Measurements from ENCODE around the gene FAM171A2.
"Not testable (repeated sequence)": the region's sequence is repeated elsewhere in the genome, so short reads cannot be mapped to it uniquely, and the experiment has no call there.

FAM171A2 gene

DNA sequence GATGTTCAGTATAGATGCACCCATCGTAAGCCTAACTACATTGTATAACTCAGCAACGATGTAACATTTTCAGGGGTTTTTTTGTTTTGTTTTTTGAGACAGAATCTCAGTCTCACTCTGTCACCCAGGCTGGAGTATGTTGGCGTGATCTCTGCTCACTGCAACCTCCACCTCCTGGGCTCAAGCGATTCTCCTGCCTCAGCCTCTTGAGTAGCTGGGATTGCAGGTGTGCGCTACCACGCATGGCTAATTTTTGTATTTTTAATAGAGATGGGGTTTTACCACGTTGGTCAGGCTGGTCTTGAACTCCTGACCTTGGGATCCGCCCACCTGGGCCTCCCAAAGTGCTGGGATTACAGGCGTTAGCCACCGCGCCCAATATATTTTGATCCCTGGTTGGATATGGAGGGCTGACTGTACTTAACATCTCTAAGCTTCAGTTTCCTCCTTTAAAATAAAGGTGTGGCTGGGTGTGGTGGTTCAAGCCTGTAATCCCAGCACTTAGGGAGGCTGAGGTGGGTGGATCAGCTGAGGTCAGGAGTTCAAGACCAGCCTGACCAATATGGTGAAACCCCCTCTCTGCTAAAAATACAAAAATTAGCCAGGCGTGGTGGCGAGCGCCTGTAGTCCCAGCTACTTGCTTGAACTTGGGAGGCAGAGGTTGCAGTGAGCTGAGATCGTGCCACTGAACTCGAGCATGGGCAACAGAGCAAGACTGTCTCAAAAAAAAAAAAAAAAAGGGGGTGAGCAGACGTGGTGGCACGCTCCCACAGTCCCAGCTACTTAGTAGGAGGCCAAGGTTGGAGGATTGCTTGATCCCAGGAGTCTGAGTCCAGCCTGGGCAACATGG, 16.2 kb downstream of the FAM171A2 start:
- not testable (repeated sequence) for DNase-seq (ENCODE audit: low spot score)

DNA sequence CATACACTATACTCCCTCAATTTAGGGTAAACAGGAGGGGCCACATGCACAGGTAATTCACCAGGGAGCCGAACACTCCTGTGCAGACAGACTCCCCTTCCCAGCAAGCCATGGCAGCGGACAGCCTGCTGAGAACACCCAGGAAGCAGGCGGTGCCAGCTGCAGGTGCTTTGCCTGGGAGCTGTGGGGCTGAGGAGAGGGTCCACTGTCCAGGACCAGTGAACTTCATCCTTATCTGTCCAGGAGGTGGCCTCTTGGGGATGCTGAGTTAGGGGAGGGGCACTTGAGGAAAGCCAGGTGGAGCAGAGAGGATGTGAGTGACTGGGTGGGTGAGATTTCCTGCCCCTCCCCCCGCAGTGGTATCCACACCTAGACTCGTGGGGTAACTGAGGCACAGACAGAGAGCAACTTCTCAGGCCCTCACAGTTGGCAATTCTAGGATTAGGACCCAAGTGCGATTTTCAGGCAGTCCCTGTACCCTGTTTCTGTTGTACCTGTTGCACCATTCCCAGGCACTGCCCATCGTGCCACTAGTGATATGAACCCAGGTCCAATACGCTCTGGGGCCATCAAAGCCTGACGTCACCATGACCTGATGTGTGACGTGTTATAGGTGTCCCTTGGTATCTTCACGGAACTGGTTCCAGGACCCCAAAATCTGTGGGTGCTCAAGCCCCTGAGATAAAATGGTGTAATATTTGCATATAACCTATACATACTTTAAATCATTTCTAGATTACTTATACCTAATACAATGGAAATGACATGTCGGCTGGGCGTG, 17.4 kb downstream of the FAM171A2 start:
- DNase-seq (ENCODE audit: low spot score) = no peak

DNA sequence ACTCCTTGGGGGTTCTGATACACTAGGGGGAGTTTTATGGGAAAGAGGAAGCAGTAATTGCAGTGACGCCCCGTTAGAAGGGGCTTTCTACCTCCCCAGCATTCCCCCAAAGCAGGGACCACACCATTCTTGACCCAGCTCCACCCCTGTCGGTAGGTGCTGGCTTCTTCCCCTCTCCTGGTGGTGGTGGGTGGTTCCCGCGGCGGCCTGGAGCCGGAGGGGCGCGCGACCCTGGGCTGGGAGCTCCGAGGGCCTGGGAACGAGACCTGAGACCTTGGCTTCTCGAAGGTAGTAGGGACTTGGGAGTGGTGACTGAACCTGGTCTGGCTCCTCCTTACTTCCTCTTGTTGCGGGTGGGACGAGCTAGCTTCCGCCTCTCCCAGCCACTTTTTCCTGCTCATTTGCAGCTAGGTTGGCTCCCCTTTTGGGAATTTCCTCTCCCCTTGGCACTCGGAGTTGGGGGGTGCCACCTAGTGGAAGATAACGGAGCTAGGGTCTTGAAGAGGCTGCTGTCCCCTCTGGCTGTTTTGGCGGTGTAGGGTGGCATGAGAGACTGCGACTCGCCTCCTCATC, 18.1 kb downstream of the FAM171A2 start:
- no peak for DNase-seq (ENCODE audit: low spot score)

DNA sequence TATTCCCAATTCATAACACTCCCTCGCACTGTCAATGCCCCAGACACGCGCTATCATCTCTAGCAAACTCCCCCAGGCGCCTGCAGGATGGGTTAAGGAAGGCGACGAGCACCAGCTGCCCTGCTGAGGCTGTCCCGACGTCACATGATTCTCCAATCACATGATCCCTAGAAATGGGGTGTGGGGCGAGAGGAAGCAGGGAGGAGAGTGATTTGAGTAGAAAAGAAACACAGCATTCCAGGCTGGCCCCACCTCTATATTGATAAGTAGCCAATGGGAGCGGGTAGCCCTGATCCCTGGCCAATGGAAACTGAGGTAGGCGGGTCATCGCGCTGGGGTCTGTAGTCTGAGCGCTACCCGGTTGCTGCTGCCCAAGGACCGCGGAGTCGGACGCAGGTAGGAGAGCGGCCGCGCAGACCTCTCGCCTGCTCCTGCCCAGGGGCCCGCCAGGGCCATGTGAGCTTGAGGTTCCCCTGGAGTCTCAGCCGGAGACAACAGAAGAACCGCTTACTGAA, 18.7 kb downstream of the FAM171A2 start, which contains the start of gene GRN:
GRN (plus strand) TSS at position 364 of the 515 bp plus-strand sequence. CDS start 3,863 bp downstream, outside the sequence.
- peak; percentile 95 for DNase-seq (ENCODE audit: low spot score)

DNA sequence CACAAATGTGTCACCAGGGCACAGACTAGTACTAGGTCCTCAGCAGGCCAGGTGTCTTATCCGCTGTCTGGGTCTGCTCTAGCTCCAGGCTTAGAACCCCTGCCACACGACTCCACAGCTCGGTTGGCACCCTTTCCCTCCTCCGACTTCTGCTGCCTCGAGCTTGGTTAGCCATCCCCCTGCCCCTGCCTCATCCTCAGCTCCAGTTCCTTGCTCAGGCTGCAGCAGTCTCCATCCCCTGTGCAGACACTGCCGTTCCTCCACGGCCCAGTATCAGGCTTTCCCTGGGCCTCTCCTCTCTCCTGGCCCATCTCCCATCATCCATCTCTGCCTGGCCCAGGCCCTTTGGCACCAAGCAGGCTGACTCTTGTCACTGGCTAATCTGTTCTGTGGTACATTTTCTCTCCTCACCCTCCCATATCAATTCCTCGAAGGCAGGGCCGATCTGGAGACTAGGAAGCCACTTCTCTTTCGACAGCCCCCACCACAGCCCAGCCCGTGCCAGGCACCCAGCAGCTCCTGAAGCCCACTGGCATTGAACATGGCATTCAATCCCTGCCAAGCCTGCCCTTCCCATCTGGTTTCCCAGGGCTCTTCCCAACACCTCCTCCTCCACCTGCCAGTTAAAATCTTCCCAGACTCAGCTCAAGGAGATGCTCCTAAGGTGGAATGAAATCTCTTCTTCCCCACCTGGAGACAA, 20.0 kb downstream of the FAM171A2 start:
- DNase-seq (ENCODE audit: low spot score) = no peak

GRCh38 chr17:44340553-44340952, 23.1 kb downstream of the FAM171A2 start:
- DNase-seq (ENCODE audit: low spot score) = not testable (repeated sequence)

GRCh38 chr17:44338702-44339101, 25.0 kb downstream of the FAM171A2 start:
- DNase-seq (ENCODE audit: low spot score) = no peak

- DNase-seq (ENCODE audit: low spot score) = no peak
Observed at GRCh38 chr17:44335968-44336367, 27.7 kb downstream of the FAM171A2 start.

GRCh38 chr17:44335564-44335963, 28.1 kb downstream of the FAM171A2 start:
- DNase-seq (ENCODE audit: low spot score) = no peak

DNA sequence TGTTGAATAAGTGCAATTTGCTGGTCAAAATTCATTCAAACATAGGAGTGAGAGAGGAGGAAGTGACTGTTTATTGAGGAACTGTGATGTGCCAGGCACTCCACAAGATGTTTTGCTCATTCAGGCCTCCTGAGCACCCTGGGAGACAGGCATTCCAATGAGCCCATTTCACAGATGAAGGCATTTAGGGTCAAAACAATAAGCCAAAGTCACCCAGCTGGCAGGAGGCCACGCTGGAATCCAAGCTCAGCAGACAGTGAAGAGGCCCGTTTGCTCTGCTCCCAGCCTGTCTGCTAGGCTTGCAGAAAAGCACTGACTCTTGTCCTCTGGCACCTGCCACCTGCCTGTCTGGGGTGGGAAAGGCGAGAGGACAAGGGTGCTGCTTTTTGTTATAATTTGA, 28.9 kb downstream of the FAM171A2 start:
- DNase-seq (ENCODE audit: low spot score) = no peak

GRCh38 chr17:44334315-44334714, 29.3 kb downstream of the FAM171A2 start:
- DNase-seq (ENCODE audit: low spot score) = no peak

DNA sequence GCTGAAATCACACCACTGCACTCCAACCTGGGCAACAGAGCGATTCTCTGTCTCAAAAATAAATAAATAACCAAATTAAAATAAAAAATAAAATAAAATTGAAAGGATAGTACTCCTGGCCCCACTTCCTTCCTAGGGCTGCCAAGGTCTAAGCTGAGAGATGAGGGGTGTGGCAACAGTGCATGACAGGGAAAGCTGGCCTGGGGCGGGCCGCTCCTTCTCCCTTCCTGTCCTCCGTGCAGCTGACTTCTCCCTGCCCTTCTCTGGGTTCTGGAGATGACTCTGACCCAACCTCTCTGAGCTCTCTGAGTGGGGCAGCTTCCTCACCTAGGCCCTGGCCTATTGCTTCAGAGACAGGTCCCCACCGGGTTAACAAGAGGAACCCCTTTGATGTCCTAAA, 30.3 kb downstream of the FAM171A2 start:
- no peak for DNase-seq (ENCODE audit: low spot score)

DNA sequence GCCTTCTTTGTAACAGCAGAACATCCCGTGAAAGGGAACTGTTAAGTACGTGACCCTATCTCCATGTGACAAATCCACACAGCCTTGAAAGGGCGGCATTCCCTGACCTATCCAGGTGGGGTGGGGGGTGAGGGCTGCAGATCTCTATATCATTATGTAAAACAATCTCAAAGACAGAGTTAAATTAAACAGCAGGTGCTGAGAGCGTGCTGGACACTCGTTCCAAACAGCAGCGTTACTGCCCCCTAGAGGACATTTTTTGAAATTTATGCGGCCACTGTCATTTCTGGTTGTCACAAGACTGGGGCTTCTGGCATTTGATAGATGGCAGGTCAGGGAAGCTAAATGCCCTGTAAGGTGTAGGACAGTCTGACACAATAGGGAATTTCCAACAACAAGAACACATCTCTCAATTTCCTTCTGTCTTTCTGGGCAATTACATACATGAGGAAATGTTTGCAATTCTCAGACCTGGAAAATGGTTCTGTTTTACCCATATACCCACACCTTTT, 32.3 kb downstream of the FAM171A2 start:
- peak; percentile 72 for DNase-seq (ENCODE audit: low spot score)

GRCh38 chr17:44330263-44330662, 33.4 kb downstream of the FAM171A2 start:
- DNase-seq (ENCODE audit: low spot score) = not testable (repeated sequence)

GRCh38 chr17:44329516-44329915, 34.1 kb downstream of the FAM171A2 start:
- DNase-seq (ENCODE audit: low spot score) = not testable (repeated sequence)

DNA sequence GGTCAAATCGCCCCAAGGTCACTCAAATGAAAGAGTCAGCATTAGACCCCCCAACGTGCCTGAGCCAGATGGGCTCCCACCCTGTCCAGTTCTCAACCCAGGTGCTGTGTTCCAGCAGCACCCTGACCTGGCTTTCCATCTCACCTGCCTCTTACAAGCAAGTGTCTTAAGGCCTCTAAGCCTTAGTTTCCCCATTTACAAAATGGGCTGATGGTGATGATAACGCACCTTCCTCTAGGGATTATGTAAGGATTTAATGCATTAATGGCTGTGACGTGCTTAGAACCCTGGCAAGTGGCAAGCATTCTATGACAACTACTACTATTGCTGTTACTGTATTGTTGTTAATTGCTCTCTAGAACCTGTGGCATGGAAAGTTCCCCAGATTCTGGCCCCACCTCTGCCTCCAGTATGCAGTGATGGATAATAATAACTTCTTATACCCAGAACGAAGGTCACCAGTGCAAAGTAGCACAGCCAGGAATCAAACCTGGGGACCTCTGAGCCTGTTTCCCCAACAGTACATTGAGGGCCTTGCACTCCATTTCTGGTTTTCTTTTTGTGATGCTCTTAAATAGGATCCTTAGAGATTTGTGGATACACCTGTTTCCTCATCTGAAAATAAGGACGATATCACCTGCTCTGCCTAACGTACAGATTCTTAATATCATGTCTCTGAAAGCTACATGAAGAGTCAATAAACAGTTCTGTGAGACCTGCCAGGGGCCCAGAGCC, 35.8 kb downstream of the FAM171A2 start:
- no peak for DNase-seq (ENCODE audit: low spot score)

DNA sequence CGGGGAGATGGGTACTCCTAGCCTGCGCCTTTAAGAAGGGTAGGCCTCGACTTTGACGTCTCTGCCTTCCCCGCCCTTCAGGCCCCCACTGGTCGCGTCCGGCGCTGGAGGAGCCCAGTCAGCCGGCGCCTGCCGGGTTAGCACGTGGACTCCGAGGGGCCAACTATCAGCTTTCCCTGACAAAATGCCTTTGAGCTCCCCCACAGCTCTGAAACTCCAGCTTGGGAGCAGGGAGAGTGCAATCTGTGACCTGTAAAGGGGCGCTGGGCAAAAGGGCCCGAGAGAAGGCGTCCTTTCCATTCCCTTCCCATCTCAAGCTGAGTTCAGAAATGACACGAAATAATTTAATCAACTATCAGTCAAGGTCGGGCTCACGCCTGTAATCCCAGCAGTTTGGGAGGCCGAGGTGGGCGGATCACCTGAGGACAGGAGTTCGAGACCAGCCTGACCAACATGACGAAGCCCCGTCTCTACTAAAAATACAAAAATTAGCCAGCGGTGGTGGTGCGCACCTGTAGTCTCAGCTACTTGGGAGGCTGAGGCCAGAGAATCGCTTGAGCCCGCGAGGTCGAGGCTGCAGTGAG, 36.7 kb downstream of the FAM171A2 start:
- DNase-seq (ENCODE audit: low spot score) = peak; percentile 95

DNA sequence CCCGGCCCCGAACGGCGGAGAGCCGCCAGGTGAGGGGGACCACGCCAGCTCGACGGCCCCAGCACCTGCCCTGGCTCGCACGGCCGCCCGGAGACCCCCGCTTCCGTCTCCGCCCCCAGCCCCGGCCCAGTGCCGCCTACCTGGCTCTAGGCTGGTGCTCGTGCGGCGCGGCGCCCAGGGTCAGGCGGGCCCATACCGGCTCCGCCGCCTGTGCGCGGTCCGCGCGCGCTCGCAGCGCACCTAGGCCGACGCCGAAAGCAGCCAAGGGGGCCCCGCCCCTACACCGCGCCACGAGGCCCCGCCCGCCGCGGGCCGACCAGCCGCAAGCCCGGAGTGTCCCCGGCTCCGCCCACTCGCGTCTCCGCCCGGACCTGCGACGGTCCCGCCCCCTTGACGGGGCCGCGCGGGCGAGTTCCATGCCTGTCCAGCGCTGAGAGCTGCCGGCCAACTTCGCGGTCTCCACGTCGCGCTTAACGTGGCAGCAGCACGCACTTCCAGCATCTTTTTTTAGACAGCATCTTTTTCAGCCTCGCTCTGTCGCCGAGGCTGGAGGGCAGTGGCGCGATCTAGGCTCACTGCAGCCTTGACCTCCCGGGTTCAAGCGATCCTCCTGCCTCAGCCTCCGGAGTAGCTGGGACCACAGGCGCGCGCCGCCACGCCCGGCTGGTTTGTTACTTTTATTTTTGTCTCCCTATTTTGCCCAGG, 38.9 kb downstream of the FAM171A2 start, which contains the start of gene SLC25A39:
SLC25A39 (minus strand) TSS at position 253 of the 705 bp plus-strand sequence. CDS start 1,261 bp downstream, outside the sequence.
- peak; percentile 98 for DNase-seq (ENCODE audit: low spot score)

- no peak for DNase-seq (ENCODE audit: low spot score)
Observed at GRCh38 chr17:44324092-44324570, 39.5 kb downstream of the FAM171A2 start.

All from left forelimb (tissue), 1 donor.